Rectal smooth muscle tissue (tissue), 1 donor: ENCODE measurements around the gene RTP3.

Experiments
- H3K27ac ChIP-seq: one replicate; pipeline ENCODE4 v1.7.0; 2013; ENCODE audit warnings: low read depth, low read length, inconsistent platforms
- H3K27me3 ChIP-seq: one replicate; pipeline ENCODE4 v1.7.0; 2013; ENCODE audit warnings: low read length; ENCODE audit not compliant: control insufficient read depth, insufficient read depth
- H3K36me3 ChIP-seq: one replicate; pipeline ENCODE4 v1.7.0; 2013; ENCODE audit warnings: low read length; ENCODE audit not compliant: control insufficient read depth, insufficient read depth
- H3K4me1 ChIP-seq: one replicate; pipeline ENCODE4 v1.7.0; 2013; ENCODE audit warnings: low read length; ENCODE audit not compliant: control insufficient read depth, insufficient read depth
- H3K4me3 ChIP-seq: one replicate; pipeline ENCODE4 v1.7.0; 2013; ENCODE audit warnings: low read length
- H3K9ac ChIP-seq: one replicate; pipeline ENCODE4 v1.7.0; 2013; ENCODE audit warnings: low read length

The RTP3 gene

DNA sequence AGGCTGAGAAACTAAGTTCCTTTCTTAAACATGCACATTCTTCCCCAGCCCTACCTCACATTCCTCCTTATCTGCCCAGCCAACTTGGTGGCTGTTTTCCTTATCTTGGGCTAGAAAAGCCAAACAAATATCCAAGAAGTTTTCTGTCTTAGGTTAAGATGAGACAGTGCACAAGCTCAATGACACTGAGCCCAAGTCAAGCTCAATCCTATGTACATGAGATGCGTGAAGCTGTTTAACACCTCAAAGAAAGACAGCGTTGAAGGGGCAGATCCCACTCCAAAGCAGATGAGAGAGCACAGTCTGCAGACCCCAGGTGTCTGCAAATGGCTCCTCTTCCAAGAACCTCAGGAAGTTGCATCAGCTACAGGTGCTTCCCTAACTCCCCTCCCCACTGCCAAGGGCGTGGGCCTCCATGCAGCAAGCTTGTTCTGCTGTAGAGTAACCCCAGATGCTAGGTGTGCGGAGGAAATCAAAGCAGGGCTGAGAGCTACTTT, 51.7 kb downstream of the RTP3 start:
- Histone ChIP-seq H3K27ac (no peak overlapping the region), H3K4me3 (no peak overlapping the region), H3K9ac (no peak overlapping the region), H3K36me3 (no peaks in the 10 kb centered on the region), H3K4me1 (no peaks in the 10 kb centered on the region), H3K27me3 (no peaks in the 10 kb centered on the region)

DNA sequence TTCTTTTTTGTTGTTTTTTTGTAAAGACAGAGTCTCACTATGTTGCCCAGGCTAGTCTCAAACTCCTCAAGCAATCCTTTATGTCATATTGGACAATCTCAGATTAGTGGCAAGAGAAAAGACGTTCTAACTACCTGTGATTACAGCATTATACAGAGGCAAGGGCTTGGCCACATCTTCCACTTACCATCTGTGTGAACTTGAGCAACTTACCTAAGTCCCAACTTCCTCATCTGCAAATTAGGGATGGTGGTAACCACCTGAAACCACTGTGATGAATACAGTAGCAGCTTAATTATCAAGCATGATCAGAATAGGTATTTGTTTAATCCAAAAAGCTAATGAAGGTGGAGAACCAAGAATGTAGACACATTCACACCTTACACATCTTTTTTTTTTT, 52.2 kb downstream of the RTP3 start:
- H3K27ac ChIP-seq, result no peak overlapping the region
- no peaks in the 10 kb centered on the region for H3K36me3 ChIP-seq
- no peaks in the 10 kb centered on the region for H3K27me3 ChIP-seq
- H3K9ac ChIP-seq, result no peak overlapping the region
- no peak overlapping the region for H3K4me3 ChIP-seq
- H3K4me1 ChIP-seq, result no peaks in the 10 kb centered on the region
